ENCODE results near the gene B4GALT1.
A peak's percentile ranks its signal among the peaks of the same experiment; 100 is the strongest.

B4GALT1 gene

DNA sequence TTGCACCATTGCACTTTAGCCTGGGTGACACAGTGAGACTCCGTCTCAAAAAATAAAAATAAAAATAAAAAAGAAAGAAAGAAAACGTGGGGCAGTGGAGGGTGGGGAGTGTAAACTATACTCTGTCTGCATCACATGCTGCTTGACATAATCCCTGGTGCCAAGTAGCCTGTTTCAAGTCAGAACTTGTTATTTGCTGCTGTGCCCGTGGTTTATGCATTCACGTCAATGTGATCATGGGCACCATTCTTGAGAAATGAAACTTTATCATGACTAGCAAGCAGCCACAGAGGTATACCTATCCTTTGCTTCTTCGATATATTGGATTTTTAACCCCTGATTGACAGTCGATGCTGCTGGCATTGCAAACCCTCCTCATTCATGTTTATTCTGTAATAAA lies 86.6 kb downstream of the B4GALT1 start:
- no peaks in the 10 kb centered on the region for H3K36me3 ChIP-seq (ENCODE audit: control insufficient read depth, insufficient read depth, low read length, severe bottlenecking)
- peak overlapping the region; percentile 71 for H3K9ac ChIP-seq (ENCODE audit: low read length)
- H3K4me1 ChIP-seq (ENCODE audit: control insufficient read depth, insufficient read depth, low read length) = peaks cover 13% of the 10 kb centered on the region
- no peaks in the 10 kb centered on the region for H3K9me3 ChIP-seq (ENCODE audit: control insufficient read depth, low read length)
- no peaks in the 10 kb centered on the region for H3K27me3 ChIP-seq (replicated peaks; ENCODE audit: control insufficient read depth, insufficient read depth, low read length)
- no peak overlapping the region for H3K4me3 ChIP-seq (ENCODE audit: low read length)
- no peak for DNase-seq (ENCODE audit: low read depth)

DNA sequence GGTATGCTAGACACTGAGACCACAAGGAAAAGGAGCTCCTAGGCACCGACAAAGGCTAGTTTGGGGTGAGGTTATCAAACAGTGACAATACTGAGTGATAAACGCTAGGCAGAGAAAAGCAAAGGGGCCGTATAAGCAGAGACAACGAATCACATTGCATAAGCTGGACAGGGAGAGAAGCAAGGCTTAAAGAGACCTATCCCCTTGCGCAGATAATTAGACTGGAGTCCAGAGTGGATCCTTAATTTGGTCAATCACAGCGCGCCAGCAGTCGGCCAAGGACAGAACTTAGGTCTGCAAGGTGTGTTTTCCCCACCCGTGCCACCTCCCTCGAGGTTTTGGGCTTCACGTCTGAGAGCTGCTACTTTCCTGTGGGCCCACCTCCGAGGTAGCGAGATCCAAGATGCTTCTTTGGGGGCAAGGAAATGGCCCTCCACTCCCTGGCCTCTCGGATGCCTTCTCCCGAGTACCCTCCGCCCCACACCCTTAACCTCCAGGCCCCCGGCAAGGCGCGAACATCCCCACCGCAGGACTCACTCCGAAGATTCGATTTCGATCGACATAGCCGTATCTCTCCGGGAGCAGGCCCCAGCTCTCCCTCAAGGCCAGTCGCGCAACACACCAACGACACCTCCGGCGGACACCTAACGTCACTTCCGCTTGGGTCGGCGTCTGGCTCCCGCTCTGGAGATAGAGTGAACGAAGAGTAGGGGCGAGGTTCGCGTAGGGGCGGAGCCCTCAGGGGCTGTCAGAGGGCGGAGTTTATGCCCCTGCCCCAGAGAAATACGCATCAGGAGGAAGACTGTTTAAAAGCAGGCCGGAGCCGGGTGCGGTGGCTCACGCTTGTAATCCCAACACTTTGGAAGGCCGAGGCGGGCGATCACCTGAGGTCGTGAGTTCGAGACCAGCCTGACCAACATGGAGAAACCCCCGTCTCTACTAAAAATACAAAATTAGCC lies 90.8 kb downstream of the B4GALT1 start, which contains the start of gene SMU1:
Gene SMU1 (minus strand): TSS at position 629 of the 959 bp plus-strand sequence. CDS start 66 bp downstream, at position 563.
- Histone ChIP-seq H3K27me3 (replicated peaks; ENCODE audit: control insufficient read depth, insufficient read depth, low read length) (no peaks in the 10 kb centered on the region), H3K9ac (ENCODE audit: low read length) (peak within 1 kb of the TSS; percentile 96), H3K4me3 (ENCODE audit: low read length) (peak within 1 kb of the TSS; percentile 99), H3K4me1 (ENCODE audit: control insufficient read depth, insufficient read depth, low read length) (peaks cover 13% of the 10 kb centered on the region), H3K36me3 (ENCODE audit: control insufficient read depth, insufficient read depth, low read length, severe bottlenecking) (peaks cover 23% of the 10 kb centered on the region), H3K9me3 (ENCODE audit: control insufficient read depth, low read length) (no peaks in the 10 kb centered on the region)
- DNase-seq (ENCODE audit: low read depth) = peak; percentile 99

DNA sequence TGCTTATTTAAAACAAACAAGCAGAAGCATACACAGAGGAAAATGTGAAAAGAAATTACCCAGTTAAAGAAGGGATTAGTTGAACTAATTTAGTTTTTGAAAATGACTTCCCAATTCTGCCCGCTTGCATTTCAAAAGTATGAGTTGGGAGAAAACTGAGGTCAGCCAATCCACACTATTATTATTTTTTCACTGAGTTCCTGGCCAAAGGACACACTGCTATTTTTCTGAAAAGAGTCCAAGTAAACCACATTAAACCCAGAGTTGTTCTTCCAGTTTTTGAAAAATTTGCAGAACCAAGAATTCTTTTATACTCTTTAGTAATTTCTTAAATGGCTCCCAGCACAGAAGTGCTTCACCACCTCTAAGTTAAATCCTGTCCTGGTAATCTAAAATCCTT lies 98.1 kb downstream of the B4GALT1 start:
- no peaks in the 10 kb centered on the region for H3K9me3 ChIP-seq (ENCODE audit: control insufficient read depth, low read length)
- peaks cover 82% of the 10 kb centered on the region for H3K36me3 ChIP-seq (ENCODE audit: control insufficient read depth, insufficient read depth, low read length, severe bottlenecking)
- no peak overlapping the region for H3K4me3 ChIP-seq (ENCODE audit: low read length)
- peaks cover 13% of the 10 kb centered on the region for H3K4me1 ChIP-seq (ENCODE audit: control insufficient read depth, insufficient read depth, low read length)
- DNase-seq (ENCODE audit: low read depth) = no peak
- no peak overlapping the region for H3K9ac ChIP-seq (ENCODE audit: low read length)
- no peaks in the 10 kb centered on the region for H3K27me3 ChIP-seq (replicated peaks; ENCODE audit: control insufficient read depth, insufficient read depth, low read length)

DNA sequence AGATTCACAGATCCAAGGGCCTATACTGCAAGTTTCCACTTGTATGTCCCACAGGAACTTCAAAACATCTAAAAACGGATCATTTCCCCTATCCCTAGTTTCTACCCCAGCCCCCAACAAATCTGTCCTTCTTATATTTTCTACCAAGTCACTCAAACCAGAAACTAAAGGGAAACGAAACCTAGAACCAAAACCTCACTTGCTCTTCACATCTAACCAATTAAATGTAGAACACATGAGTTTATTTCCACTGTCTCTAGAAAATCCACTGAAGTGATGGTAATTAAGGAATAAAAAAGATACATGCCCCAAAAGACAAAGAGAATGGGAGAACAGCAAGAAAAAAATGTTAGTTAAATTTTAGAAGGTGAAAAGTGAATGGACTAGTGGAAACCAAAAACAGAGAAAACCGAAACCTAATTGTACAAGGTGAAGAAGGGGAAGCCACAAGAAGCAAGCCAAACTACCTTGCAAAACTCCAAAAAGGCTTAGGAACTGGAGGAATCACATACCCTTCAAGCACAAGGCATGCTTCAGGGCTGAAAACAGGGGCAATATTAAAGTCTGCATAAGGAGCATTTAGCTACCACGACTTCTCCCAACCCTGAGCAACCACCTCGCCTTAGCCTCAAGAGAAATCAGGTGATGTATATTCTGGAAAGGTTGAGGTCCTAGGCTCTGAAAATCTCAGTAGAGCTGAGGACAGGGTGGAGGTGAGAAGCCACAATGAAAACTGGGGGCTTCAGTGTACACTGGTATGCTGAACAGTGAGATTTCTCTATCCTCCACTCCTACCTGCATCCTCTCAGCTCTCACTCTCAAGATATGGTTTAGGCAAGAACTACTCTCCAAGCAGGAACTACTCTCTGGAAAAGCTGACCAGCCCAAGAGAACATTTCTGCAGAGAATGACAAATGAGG lies 101.7 kb downstream of the B4GALT1 start:
- peaks cover 83% of the 10 kb centered on the region for H3K36me3 ChIP-seq (ENCODE audit: control insufficient read depth, insufficient read depth, low read length, severe bottlenecking)
- peaks cover 13% of the 10 kb centered on the region for H3K4me1 ChIP-seq (ENCODE audit: control insufficient read depth, insufficient read depth, low read length)

More for the DNA sequence above, 101.7 kb downstream of the B4GALT1 start:
- no peak overlapping the region for H3K4me3 ChIP-seq (ENCODE audit: low read length)
- H3K9ac ChIP-seq (ENCODE audit: low read length) = no peak overlapping the region
- no peaks in the 10 kb centered on the region for H3K9me3 ChIP-seq (ENCODE audit: control insufficient read depth, low read length)
- no peak for DNase-seq (ENCODE audit: low read depth)
- no peaks in the 10 kb centered on the region for H3K27me3 ChIP-seq (replicated peaks; ENCODE audit: control insufficient read depth, insufficient read depth, low read length)

Measured in adipocyte (in vitro differentiated cells).